Activated naive CD8-positive, alpha-beta T cell treated with anti-CD3 and anti-CD28 coated beads, Interleukin-2, amount 50 U/mL, for 16 hours (primary cell): ENCODE measurements around the gene CTNNA3.

ENCODE experiments used
- DNase-seq: peaks from one replicate; pipeline ENCODE4 v3.0.0-alpha.2; 2020; ENCODE audit warnings: low read depth, low spot score

Gene CTNNA3

DNA sequence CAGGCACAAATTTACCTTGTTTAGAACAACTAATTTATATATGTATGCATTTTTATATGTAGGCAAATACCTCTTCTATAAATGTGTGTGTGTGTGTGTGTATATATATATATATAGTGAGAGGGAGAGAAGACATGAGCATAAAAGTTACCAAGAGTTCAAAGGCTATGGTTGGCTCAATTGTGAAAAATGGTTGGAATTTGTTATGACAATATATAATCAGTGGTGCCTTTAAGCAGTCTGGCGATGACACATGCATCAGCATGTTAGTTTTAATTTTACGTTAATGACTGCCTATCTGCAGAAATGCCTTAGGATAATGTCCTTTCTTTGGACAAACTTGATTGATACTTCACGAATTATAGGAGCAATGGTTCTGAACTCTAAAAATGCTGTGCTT lies 1750.9 kb downstream of the CTNNA3 start:
- DNase-seq = no peak

DNA sequence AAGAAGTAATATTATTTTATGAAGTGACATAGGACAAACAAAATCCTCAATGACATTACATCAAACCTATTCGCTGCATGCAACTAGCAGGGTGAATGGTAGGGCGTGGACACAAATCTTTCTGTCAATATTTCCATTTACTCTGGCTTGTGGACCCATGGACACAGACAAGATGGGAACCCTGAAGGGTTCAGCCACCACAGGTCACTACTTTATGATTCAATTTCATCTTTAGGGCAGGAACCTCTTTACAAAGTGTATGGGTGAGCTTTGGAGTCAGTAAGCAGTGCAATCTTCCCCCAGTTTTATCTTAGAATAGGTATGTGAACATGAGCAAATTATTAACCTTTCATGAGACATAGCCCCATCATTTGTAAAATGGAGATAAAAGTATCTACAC lies 1752.5 kb downstream of the CTNNA3 start:
- DNase-seq = no peak

DNA sequence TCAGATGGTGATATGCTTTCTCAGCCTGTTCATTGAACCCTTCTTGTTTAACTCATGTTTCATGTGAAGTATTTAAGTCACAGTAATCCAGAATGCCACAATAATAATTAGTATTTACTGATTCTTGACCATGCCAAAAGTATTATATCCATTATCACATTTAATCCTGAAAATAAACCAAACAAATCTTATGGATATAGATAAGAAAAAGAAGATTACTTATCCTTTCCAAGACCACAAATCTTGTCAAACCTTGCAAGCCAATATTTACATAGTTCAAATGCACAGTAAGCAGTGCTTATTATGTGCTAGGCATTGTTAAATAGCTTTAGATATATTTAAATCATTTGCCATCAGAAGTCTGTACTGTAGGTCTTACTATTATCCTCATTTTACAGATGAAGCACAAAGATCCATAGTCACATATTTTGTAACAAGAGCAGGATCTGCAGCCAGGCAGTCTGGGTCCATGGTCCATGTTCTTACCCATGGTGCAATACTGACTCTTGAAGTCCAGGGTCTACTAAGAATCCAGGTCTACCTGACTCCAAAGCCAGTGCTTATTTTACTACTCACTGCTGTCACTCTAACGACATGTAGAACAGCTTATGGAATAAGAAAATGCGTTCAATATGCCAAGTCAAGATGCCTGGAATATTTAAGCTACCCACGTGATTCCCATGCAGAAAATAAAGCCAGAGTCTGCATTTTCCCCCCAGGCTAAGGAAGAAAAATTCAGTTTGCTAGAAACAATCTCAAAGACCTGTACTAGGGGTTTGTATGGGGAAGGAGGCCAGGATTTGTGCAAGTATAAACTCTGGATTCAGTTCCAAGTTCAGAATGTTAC lies 1755.0 kb downstream of the CTNNA3 start:
- no peak for DNase-seq

DNA sequence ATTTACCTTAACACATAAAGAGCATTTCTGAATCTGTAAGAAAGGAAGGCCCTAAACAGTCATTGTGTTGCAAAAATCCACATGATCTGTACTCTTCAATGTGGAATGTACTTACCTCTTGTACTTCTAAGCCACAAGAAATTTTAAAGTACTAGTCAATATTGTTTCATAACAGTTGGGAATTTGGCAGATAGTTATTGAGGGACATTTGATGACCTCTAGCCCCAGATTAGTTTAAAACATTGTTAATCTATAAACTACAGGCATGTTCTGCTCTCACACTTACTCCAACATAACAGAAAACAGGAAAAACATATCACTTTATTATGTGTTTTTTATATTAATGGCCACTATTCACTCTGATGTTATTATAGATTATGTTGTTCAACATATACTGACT lies 1755.9 kb downstream of the CTNNA3 start:
- no peak for DNase-seq

DNA sequence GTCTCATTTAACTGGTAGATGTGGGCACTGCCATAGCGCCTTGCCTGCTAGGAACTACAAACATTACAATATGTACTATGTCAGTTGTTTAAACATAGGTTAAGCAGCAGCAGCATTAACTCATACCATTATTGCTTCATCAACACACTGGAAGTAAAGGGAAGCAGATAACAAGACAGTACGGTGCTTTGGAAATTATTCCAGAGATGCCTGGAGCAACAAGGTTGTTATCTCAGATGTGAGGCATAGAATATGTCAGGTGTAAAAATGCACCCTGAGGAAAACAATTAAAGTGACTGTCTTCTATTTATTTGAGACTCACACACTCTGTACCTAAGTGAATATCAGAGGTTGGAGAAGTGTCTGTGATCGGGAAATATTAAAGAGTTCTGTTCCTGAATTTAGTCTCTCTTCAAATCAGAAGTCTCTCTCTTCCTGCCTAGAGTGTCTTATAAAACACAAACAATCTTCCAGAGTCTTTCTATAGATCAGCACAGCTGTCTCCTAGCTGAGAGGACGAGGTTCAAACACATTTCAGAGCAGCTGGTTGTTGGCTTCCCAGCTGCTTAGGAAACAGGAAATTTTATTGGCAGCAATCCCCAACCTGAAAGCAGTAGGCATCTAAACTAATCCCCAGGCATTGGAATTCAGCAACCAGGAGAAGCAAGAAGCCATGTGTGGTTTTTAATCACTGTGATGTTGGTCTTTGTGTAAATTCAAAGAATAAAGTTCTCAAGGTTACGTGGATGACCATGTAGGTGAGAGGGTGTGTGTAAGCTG lies 1764.5 kb downstream of the CTNNA3 start:
- no peak for DNase-seq

DNA sequence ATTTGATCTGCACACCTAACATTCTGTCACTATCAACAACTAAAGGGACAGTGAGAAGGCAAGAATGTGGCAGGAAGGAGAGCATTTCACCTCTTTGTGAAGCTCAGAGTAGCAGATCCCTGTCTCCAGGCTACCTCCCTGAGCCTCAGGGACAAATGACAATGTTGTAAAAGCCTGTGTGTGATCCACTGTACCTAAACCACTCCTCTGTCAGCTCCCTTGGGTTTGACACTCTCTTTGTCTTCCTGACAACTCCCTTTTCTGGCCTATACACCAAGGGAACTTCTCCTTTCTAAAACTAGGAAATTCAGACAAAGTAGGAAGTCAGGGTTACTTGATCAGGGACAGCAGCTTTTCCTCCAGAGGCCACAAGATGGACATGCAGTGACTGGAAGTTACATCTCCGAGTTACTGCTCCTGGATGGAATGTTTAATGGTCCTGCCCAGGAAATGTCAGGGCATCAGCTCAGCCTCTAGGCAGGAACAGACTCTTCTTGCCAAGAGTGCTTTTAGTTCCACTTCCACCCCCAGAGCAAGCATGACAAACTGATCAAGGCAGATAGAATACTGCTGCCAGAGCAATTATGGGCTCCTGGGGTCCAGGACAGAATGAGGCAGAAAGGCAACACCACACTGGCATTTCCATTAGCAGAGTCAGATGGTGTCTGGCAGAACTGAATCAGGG lies 1784.7 kb downstream of the CTNNA3 start:
- no peak for DNase-seq

DNA sequence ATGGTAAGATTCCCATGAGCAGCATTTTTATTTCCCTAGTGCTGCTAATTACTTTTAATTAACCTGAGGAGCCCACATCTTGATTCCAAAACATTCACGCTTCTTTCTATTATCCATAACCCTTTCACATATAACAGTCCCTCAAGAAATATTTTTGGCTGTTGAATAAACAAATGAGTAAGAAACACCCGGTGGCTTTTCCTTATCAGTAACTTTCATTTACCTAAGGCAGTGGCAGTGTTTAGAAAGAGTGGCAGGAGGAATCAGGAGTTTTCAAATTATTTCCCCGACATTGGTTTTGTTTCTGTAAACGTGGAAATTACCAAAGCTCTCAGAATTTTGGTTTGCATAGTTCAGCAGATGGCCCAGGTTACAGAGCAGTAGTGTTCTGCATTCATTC lies 1785.8 kb downstream of the CTNNA3 start:
- no peak for DNase-seq

DNA sequence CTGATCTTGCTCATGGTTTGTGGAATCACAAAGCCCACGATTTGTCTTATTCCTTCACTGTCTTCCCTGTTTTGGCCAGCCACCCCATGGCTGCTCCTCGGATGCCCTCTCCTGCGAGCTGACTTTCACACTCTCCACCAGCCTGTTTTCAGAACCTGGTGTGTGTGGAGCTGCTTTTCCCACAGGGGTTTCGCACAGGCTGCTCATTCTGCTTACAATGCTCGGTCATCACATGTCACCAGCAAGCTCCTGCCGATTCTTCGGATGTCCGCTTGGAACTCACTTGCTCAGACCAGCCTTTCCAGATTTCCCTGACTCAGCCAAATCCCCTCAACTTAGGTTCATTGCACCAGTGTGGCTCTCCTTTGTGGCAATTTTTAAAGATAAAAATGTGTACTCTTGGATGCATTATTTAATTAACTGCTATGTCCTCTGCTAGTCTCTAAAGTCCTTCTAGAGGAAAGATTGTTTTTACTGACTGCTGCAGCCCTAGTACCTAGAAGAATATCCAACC lies 1788.7 kb downstream of the CTNNA3 start:
- no peak for DNase-seq

DNA sequence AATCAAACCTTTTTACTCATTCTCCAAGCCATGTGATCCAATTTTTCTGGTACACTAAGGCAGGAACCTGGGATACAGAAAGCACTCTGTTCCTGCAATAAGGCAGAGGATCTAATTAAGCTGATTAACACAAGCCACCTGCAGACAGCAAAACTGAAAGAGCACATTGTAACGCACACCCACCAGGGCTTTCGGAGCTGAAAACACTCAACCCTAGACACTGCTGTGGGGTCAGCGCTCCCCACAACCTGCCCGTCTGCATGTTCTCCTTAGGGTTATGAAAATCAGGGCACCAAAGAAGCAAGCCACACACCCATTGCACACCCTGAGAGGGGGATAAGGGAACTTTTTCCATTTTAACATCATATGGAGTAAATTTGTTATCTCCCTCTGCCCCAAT lies 1792.4 kb downstream of the CTNNA3 start:
- DNase-seq = no peak

DNA sequence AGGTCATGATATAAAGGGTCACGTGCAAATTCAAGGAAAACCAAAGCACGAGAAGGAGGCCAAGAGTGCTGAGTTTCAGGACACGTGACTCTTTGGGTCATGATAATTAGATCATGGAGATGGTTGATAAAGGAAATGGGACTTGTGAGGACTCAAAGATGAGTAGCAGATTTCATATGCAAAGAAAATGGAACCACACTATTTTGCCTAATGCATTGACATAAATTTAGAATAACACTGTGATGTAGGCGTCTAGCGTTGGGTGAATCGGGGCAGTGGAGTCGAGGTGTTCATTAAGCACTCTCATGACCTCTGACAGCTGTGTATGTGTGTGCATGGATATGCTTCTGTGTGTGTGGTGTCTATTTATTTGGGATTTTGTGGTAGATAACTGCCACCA lies 1795.7 kb downstream of the CTNNA3 start:
- no peak for DNase-seq

DNA sequence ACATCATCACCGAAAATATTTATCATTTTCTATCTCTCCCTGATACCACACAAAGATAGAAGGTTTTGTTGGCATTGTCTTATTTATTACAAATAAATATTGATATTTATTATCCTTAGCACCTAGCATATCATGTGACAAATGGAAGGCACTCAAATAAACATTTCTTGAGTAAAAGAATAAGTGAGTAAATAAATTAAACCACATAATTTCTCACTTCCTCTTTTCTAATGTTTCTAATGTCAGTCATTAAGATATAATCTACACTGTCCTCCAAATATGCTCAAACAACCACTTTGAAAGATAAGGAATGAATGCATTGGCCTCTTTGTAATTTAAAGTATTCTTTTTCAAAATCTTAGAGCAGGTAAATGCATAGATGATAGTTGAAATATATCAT lies 1797.9 kb downstream of the CTNNA3 start:
- DNase-seq = no peak

DNA sequence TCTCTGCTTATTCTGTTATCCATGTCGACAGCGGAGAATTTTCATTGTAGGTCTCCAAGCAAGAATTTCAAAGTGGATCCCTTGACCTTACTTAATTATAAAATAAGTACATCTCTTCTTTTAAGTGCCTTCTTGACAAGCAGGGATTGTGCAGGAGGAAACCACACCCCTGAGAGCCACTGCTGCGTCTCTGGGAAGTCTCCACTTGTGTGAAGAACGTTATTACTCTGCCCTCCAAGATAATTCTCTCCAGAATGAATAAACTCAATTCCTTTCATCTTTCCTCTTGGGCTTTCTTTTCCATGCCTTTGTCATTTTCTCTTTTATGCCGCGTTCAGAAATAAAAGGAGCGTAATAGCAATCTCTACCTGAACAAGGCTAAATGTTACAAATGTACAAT lies 1801.0 kb downstream of the CTNNA3 start:
- no peak for DNase-seq

DNA sequence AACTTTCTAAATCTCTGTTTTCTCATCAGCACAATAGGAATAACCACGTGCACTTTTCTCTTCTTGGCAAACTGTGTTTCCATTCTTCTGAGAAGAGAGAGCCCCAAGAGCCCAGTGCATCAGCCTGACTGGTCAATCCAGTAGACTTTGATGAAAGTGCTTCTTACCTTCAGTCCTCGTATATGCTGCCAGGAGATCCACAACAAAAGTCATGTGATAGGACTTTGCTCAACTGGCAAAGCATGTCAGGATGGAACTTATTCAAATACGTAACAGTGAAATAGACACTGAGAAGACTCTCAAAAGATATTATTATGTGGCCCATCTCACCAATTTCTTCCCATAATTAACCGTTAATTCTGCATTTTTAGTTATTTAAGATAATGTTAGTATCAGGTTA lies 1801.6 kb downstream of the CTNNA3 start:
- DNase-seq = no peak

DNA sequence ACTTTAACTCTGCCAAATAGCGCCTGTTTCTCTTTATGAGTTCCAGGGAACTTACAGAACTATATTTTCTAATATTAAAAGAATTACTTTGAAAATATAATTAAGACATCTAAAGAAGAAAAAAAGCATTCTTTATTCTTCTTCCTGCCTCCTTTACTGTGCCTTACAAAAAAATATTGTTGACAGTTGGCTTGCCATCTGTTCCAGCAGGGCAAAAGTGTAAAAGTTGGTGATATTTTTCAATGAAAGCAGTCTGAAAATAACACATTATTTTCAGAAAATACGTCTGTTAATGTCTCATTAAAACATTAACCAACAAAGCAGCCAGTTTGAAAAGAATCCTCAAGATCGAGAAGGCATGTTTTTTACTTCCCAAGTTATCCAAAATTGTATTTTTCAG lies 1802.3 kb downstream of the CTNNA3 start:
- no peak for DNase-seq

DNA sequence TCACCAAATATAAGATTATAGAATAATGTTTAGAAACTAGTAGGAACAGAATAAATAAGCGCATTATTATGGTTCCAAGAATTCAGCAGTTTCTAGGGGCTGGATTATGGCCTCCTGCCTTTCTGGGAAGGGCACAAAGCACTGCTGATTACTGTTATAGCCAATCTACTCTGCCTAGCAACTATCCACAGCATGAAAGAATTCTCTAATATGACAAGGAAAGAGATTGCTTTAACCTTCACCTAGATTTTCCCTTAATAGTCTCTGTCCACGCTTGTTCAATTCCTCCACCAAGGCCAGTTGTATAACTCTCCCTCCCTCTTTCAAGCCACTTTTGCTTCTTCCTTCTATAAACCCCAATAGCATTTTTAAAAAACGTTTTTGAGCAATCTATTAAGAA lies 1803.7 kb downstream of the CTNNA3 start:
- DNase-seq = no peak

DNA sequence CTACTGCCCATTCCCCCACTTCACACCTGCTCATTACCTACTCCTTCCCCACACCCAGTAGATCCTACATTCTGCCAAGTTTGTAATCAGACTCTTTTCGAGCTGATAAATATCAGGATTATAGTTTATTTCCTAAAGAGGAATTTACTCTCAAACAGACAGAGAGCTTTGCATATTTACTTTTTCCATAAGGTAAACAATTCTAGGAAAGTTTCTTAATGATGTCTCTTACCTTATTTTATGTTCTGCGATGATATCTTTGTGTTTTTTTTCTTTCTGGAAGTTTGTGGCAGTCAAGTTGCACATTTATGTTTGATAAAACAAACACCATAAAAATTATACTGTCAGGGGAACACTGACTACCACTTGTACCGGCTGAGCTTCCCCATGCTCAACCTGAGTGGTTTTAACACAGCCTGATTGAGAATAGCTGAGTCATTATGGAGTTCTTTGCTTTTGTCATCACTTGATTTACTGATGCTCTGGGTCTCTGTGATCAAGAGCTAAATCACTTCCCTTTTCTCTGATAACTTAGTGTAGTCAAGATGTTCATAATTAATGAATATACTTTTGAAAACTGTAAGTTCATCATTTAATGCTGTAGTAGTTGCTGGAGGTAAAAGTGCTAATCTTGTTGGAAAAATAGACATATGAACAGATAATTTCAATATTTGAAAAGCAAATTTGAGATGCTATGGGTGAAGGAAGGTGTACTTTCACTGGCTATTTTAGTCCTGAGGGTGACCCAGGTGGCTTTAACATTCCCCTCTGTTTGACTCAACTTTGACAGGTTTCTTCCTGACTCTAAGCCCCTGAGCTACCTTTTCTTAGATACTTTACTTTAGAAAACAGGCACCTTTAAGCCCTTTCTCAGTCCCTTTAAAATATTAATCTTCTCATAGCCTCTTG lies 1804.7 kb downstream of the CTNNA3 start:
- no peak for DNase-seq

DNA sequence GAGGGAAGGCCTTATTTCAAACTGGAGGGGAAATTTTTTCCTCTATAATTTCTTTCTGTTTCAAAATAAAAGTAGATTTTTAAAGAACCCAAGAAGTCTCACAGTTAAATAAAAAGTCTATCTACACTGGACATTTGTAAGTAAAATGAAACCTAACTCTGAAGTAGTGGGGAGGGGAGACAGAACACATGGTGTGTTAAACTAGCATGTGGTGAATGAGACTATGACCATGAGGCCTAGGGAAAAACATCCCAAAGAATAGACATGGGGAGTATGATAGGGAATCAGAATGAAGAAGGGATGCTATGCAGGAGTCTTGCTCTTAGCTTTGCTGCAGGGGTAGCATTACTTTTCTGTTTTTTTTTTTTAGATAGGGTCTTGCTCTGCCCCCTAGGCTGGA lies 1831.5 kb downstream of the CTNNA3 start:
- no peak for DNase-seq

DNA sequence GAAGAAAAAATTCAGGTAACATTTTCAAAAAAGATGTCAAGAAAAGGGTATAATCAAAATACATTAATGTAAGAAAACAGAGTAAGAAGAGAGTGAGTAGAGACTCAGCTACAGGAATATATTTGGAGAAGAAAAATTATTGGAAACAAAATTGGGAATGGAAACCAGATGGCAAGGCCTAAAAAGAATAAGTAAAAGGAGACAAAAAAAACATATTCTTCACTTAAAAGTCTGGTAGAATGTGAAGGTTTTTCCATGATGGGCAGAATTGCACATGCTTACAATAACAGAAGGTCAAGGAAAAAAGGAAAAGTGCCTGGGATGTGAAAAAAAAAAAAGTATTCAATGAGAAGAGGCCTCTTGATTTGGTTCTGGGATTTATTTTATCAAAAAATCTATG lies 1832.0 kb downstream of the CTNNA3 start:
- no peak for DNase-seq
